Endothelial cell (in vitro differentiated cells): ENCODE data around the gene ARID4B. TPM values are rescaled to one million over a fixed set of nuclear protein-coding genes. Genes with fewer than 3 reads are reported as not detected.

ENCODE experiments used
- DNase-seq: peaks from one replicate; pipeline ENCODE4 v3.0.0; 2021; ENCODE audit warnings: low spot score
- H3K27ac Mint-ChIP-seq: one replicate; pipeline ENCODE4 v1.8.0; 2021; ENCODE audit warnings: mixed read lengths, inconsistent platforms; ENCODE audit not compliant: unreplicated experiment
- H3K27me3 Mint-ChIP-seq: one replicate; pipeline ENCODE4 v1.8.0; 2021; ENCODE audit warnings: mild to moderate bottlenecking, moderate library complexity, mixed read lengths, inconsistent platforms; ENCODE audit not compliant: unreplicated experiment
- H3K36me3 Mint-ChIP-seq: one replicate; pipeline ENCODE4 v1.8.0; 2021; ENCODE audit warnings: mild to moderate bottlenecking, low read depth, mixed read lengths, inconsistent platforms; ENCODE audit not compliant: unreplicated experiment
- H3K4me1 Mint-ChIP-seq: one replicate; pipeline ENCODE4 v1.8.0; 2021; ENCODE audit warnings: mild to moderate bottlenecking, mixed read lengths, inconsistent platforms; ENCODE audit not compliant: unreplicated experiment
- H3K4me3 Mint-ChIP-seq: one replicate; pipeline ENCODE4 v1.8.0; 2021; ENCODE audit warnings: mild to moderate bottlenecking, mixed read lengths, inconsistent platforms; ENCODE audit not compliant: unreplicated experiment
- H3K9me3 Mint-ChIP-seq: one replicate; pipeline ENCODE4 v1.8.0; 2021; ENCODE audit warnings: mixed read lengths, inconsistent platforms; ENCODE audit not compliant: unreplicated experiment
- microRNA-seq: library from miRNA; unstranded; fragments of <30 nt; microRNA quantifications from one replicate; pipeline ENCODE4, GENCODE V29; 2020; ENCODE audit not compliant: unreplicated experiment
- total RNA-seq: library from RNA; stranded (reverse); fragmentation: NEBNext Ultra II Directional; extraction: Animal tissue kit (Norgen Biotek cat#: 25700); gene quantifications from one replicate; pipeline ENCODE4 v1.2.1, GENCODE V29; 2021; ENCODE audit not compliant: unreplicated experiment
- TF ChIP-seq, protein P1 (sequence below): fragments of 200-600 bp; sonication (generic); IDR thresholded peaks from one replicate; pipeline ENCODE4 v1.5.0; 2021; ENCODE audit warnings: antibody characterized with exemption; ENCODE audit not compliant: unreplicated experiment

The ARID4B gene
- total RNA-seq, 1 donor from 2014 or later = 48.2 TPM

DNA sequence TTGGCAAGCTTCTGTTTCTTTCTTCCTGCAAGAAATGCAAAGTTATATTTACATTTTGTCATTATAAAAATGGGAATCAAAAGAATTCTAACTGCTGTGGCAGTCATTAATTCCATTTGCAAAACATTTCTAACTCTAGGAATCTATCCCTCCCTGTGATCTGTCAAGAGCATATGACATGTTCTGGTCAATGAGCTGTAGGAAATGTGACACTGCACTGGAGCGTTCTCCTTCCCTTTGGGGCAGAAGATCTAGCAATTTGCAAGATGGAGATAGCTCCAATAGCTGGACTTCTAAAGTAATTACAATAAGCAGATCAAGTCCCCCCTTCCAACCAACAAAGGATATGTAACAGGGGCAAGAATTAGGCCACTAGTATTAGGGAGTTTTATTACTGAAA, 205.6 kb downstream of the ARID4B start:
- H3K4me3 Mint-ChIP-seq = no peak overlapping the region
- H3K9me3 Mint-ChIP-seq = no peaks in the 10 kb centered on the region
- H3K27ac Mint-ChIP-seq = no peak overlapping the region
- H3K36me3 Mint-ChIP-seq = peaks cover 16% of the 10 kb centered on the region
- TF ChIP-seq, protein P1, sequence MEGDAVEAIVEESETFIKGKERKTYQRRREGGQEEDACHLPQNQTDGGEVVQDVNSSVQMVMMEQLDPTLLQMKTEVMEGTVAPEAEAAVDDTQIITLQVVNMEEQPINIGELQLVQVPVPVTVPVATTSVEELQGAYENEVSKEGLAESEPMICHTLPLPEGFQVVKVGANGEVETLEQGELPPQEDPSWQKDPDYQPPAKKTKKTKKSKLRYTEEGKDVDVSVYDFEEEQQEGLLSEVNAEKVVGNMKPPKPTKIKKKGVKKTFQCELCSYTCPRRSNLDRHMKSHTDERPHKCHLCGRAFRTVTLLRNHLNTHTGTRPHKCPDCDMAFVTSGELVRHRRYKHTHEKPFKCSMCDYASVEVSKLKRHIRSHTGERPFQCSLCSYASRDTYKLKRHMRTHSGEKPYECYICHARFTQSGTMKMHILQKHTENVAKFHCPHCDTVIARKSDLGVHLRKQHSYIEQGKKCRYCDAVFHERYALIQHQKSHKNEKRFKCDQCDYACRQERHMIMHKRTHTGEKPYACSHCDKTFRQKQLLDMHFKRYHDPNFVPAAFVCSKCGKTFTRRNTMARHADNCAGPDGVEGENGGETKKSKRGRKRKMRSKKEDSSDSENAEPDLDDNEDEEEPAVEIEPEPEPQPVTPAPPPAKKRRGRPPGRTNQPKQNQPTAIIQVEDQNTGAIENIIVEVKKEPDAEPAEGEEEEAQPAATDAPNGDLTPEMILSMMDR = no peak
- H3K27me3 Mint-ChIP-seq = peaks cover 1% of the 10 kb centered on the region
- DNase-seq = no peak
- peaks cover 9% of the 10 kb centered on the region for H3K4me1 Mint-ChIP-seq

Small RNA genes within 50 kb of the gene (microRNA-seq; reads per million reads assigned to microRNA genes)
- 0.49 reads per million for gene MIR4753

Other genes with a start within 250 kb of the ARID4B start
- gene TOMM20, start 199.3 kb downstream of the ARID4B start, total RNA-seq = 105 TPM
- gene RBM34, start 166.9 kb downstream of the ARID4B start, total RNA-seq = 52.2 TPM
- 40.4 TPM for gene GGPS1, start 391 bp upstream of the ARID4B start, total RNA-seq
- 24.7 TPM for gene TBCE, start 39.2 kb upstream of the ARID4B start, total RNA-seq
- gene B3GALNT2, start 176.3 kb upstream of the ARID4B start, total RNA-seq = 15.9 TPM